ENCODE measurements around the gene CFI. TPM values are rescaled to one million over a fixed set of nuclear protein-coding genes. Genes with fewer than 3 reads are reported as not detected.

Gene CFI
- total RNA-seq, 1 donor from 2014 or later, result not detected

GRCh38 chr4:109760682-109761081, 41.1 kb downstream of the CFI start:
- DNase-seq (ENCODE audit: low read depth, low spot score), result no peak
- no peak overlapping the region for H3K4me3 Mint-ChIP-seq
- no peaks in the 10 kb centered on the region for H3K4me1 Mint-ChIP-seq
- H3K27me3 Mint-ChIP-seq (ENCODE audit: low read depth), result peaks cover 7% of the 10 kb centered on the region
- TF ChIP-seq CTCF (conservative IDR thresholded peaks at IDR 0.05), result no peak
- H3K27ac Mint-ChIP-seq (ENCODE audit: unreplicated experiment), result no peak overlapping the region
- peaks cover 2% of the 10 kb centered on the region for H3K9me3 Mint-ChIP-seq
- no peaks in the 10 kb centered on the region for H3K36me3 Mint-ChIP-seq (ENCODE audit: low read depth)

GRCh38 chr4:109755656-109756055, 46.1 kb downstream of the CFI start:
- Mint-ChIP-seq H3K4me3 (no peak overlapping the region), H3K4me1 (no peaks in the 10 kb centered on the region), H3K27me3 (ENCODE audit: low read depth) (peaks cover 7% of the 10 kb centered on the region), H3K27ac (ENCODE audit: unreplicated experiment) (no peak overlapping the region), H3K36me3 (ENCODE audit: low read depth) (no peaks in the 10 kb centered on the region), H3K9me3 (no peaks in the 10 kb centered on the region)
- no peak for DNase-seq (ENCODE audit: low read depth, low spot score)
- TF ChIP-seq CTCF (conservative IDR thresholded peaks at IDR 0.05), result no peak

GRCh38 chr4:109754093-109754857, 47.5 kb downstream of the CFI start:
- no peaks in the 10 kb centered on the region for H3K4me1 Mint-ChIP-seq
- no peaks in the 10 kb centered on the region for H3K36me3 Mint-ChIP-seq (ENCODE audit: low read depth)
- no peak overlapping the region for H3K4me3 Mint-ChIP-seq
- TF ChIP-seq CTCF (conservative IDR thresholded peaks at IDR 0.05), result no peak
- H3K27me3 Mint-ChIP-seq (ENCODE audit: low read depth), result peaks cover 2% of the 10 kb centered on the region
- no peaks in the 10 kb centered on the region for H3K9me3 Mint-ChIP-seq
- no peak for DNase-seq (ENCODE audit: low read depth, low spot score)
- no peak overlapping the region for H3K27ac Mint-ChIP-seq (ENCODE audit: unreplicated experiment)

- TF ChIP-seq CTCF (conservative IDR thresholded peaks at IDR 0.05), result no peak
- Mint-ChIP-seq H3K27ac (ENCODE audit: unreplicated experiment) (no peak overlapping the region), H3K4me1 (no peaks in the 10 kb centered on the region), H3K9me3 (no peaks in the 10 kb centered on the region), H3K4me3 (no peak overlapping the region), H3K27me3 (ENCODE audit: low read depth) (peaks cover 2% of the 10 kb centered on the region), H3K36me3 (ENCODE audit: low read depth) (no peaks in the 10 kb centered on the region)
- no peak for DNase-seq (ENCODE audit: low read depth, low spot score)
Measured at GRCh38 chr4:109752525-109752924, 49.3 kb downstream of the CFI start.

- DNase-seq (ENCODE audit: low read depth, low spot score), result no peak
- Mint-ChIP-seq H3K27me3 (ENCODE audit: low read depth) (peaks cover 2% of the 10 kb centered on the region), H3K27ac (ENCODE audit: unreplicated experiment) (no peak overlapping the region), H3K4me1 (no peaks in the 10 kb centered on the region), H3K9me3 (no peaks in the 10 kb centered on the region), H3K36me3 (ENCODE audit: low read depth) (no peaks in the 10 kb centered on the region), H3K4me3 (no peak overlapping the region)
- TF ChIP-seq CTCF (conservative IDR thresholded peaks at IDR 0.05), result no peak
Measured at GRCh38 chr4:109751852-109752251, 49.9 kb downstream of the CFI start.

Measured in neural crest cell (in vitro differentiated cells).